ENCODE data around the gene EIF2S3.
A peak's percentile ranks its signal among the peaks of the same experiment; 100 is the strongest.
"Not testable (repeated sequence)": the region's sequence is repeated elsewhere in the genome, so short reads cannot be mapped to it uniquely, and the experiment has no call there.

Gene EIF2S3

DNA sequence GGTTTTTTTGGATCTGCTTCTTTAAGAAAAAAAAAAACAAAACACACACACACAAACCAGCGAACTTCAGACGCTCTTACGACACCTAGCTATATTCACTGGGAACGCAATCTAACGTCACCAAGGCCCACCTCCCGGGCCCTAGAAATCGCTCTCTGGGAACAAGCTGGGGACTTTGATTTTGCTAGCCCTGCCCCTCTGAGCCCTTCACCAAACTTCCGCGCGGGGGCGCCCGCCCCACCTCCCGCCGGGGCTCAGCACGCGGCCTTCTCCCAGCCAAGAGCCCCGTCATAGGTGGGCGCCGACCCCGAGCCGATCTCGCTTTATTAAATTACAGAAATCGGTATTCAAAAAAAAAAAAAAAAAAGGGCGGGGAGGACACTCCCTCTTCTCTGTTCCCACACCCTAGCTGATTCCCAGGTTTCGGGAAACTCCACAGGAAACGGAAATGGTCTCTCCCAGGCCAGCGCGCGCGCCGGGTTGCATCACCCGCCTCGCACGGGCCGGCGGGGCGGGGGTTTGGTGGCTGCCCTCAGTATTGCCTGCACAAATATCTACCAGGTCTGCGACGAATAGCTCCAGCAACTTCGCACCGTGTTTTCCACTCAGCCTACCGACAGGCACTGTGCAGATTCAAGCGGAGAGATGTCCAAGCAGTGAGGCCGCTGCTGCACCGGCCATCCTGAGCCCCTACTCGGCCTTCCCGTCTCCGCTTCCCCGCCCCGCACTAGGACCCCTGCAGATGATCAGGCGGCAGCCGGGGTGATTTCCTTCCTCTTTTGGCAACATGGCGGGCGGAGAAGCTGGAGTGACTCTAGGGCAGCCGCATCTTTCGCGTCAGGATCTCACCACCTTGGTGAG is at the start of gene EIF2S3:
Gene EIF2S3, plus strand, starts transcription at position 775 of the 861 bp plus-strand sequence. Its CDS starts 13 bp downstream, at position 788.
- DNase-seq = peak; percentile 95

DNA sequence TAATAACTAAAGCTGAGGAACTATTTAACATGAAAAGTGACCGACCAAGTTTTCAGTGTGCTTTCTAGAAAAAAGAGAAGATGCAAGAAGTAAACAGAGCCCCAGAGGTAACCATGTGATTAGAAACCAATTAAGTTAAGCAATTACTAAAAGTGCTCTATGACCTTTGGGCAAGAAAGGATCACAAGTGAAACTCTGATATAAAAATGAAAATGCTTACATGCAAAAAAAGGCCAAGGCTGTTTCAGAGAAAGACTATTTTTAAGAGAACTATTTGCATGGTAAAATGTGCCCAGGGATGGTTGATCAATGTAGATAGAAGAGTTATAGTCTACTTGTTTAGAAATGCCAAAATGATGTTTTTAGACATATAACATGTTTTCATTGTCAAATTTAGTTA is 49.7 kb upstream of the EIF2S3 start:
- no peak for DNase-seq

DNA sequence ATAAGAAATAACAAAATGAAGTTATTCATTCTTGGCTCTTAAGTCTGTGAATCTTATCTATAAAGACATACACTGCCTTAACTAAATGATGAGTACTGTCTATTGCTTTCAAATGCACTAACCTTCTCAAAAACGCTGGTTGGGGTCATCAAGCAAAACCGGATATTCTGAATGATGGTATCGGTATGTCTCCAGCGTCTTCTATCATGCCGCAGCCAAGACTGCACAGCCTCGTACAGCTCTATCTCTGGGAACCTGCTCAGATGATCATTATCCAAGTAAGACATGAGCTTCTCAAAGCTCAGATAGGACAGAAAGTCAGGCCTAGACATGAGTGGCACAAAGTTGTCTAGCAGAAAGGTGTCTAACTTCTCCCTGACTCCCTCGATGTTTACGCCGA is 48.9 kb upstream of the EIF2S3 start:
- no peak for DNase-seq

DNA sequence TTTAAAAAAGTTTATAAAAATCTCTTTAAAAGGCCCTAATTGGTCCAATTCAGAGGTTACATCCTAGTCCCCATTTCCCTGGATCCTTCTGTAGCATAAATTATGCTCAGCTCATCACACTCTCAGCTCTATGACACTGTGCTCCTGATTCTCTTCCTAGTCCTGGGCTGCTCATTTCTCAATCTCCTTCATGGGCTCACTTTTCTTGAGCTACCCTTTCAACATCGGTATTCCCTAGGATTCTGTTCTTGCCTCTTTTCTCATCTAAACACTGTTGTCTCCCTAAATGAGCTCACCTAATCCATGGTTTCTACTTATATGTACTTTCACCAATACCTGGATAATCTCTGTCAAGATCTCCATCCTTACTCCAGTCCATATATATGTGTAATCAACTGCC is 42.5 kb upstream of the EIF2S3 start:
- DNase-seq = no peak

DNA sequence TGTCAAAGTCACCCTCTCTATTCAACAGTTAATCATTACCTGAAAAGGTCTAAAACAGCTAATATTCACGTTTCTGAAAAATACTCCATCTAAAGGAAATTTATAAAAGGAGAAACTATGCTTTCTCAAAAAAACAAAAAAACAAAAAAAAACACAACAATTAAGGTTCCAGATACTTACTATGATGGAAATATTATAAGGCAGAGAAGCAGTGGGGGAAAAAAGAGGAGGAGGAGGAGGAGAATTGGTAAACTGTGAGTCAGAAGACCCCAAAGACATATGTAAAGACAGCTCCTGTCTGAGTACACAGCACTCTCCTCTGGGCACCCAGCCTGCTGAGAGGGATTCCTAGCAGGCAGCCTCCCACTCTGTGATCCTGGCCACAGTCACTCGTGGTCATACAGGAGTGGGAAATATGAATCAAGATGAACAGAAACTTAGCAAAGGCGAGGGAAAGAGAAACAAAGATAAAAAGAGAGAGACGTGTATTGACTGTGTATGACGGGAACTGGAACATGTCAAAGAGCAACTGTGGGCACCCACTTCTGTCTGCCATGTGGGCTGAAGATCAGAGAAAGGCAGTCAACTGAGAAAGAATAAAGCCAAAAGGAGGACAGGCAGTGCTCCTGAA is 40.3 kb upstream of the EIF2S3 start:
- DNase-seq = no peak

DNA sequence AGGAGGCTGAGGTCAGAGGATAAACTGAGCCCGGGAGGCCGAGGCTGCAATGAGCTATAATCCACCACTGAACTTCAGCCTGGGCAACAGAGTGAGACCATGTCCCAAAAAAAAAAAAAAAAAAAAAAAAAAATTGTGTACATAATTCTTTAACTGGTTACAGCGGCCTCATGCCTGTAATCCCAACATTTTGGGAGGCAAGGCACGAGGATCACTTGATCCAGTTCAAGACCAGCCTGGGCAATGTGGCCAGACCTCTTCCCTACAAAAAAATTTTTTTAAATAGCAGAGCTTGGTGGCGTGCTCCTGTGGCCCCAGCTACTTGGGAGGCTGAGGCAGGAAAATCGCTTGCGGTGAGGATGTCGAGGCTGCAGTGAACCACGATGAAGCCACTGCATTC is 37.1 kb upstream of the EIF2S3 start:
- no peak for DNase-seq

DNA sequence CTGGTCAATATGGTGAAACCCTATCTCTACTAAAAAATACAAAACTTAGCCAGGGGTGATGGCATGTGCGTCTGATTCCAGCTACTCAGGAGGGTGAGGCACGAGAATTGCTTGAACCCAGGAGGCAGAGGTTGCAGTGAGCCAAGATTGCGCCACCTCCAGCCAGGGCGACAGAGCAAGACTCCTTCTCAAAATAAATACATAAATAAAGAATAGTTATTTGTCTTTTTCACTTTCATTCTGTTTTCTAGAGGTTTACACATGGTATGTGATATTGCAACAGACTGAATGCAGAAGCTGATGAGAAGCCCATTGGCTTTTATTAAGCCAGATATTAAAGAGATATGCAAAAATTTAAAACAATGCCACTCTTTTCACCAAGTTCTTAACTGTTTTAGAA is 35.9 kb upstream of the EIF2S3 start:
- no peak for DNase-seq

DNA sequence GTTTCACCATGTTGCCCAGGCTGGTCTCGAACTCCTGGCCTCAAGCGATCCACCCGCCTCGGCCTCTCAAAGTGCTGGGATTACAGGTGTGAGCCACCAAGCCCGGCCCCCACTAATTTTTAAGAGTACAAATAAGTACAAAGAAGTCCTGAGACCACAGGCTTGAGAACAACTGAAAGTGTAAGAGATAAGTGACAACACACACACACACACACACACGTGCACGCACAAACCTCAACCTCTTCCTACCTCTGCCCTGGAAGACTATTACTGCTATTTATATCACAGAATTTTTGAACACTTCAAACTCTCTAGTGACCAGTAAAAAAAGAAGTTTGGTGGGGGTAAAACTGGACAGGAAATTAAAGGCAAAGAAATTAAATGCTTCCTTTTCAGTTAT is 35.3 kb upstream of the EIF2S3 start:
- no peak for DNase-seq

DNA sequence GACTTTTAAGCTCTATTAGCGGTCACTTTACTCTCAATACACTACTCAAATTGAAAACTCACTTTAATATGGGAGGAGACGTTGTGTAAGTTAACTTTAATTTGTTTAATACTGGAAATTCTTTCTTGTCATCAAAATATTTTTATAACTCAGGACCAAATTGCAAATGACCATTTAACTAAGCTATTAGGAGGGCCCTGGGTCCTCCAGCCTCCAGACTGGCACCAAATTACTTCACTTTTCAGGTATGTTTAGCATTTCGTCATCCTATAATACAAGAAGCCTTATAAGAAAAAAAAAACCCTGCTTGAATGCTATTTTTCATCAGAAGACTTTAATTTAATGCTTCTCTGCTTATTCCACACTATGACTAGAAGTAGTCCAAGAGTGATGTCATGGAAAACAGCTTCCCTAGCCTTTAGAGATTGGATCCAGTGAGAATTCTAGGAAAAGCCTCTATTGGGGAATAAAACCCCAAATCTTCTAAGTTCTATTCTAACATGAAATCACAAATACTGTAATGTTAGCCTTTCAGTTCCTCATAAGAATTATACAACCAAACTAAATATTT is 34.4 kb upstream of the EIF2S3 start:
- peak; percentile 23 for DNase-seq

DNA sequence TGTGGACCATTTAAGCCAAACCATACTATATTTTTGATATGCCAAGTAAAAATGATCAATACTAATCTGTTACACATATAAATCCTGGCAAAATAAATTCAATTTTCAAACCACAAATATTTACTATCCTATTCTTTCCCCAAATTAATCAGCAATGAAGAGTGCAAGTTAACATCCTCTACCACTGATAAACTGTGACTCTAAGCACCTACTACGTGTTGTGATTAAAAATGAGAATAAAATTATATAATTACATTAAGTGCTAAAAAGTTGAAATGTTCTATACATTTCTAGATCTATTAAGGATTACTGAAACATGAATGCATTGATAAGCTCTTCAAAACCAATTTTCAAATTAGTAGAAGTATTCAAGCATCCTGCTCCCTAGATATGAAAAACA is 31.2 kb upstream of the EIF2S3 start:
- DNase-seq = no peak

DNA sequence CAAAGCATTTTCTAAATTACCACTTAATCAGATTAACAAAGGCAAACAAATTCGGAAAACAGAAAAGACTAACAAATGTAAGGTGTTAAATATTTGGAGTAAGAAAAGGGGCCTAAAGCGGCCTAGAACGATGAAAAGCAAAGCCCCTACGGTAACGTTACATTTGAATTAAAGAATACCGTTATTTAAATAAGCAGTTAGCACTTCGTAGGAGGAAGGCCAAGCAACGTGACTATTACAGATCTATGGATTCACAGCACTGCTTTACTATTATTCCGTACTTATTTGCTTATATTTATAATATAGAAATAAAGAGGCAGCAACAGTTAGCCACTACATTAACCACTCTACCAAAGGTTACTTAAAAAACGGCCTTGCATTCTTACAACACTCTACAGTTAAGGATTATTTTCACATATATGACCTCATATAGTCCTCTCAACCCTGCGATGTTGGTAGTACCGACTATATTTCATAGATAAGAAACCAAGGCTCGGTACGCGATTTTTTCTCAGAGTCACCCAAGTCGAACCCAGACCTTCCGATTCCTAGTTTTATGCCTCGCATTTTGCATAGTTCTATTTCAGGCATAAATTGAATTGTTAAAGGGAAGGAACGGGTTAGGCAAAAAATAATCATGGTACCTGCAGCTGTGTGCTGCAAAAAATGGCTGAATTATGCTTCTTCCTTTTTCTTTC is 30.6 kb upstream of the EIF2S3 start:
- DNase-seq = peak; percentile 2

DNA sequence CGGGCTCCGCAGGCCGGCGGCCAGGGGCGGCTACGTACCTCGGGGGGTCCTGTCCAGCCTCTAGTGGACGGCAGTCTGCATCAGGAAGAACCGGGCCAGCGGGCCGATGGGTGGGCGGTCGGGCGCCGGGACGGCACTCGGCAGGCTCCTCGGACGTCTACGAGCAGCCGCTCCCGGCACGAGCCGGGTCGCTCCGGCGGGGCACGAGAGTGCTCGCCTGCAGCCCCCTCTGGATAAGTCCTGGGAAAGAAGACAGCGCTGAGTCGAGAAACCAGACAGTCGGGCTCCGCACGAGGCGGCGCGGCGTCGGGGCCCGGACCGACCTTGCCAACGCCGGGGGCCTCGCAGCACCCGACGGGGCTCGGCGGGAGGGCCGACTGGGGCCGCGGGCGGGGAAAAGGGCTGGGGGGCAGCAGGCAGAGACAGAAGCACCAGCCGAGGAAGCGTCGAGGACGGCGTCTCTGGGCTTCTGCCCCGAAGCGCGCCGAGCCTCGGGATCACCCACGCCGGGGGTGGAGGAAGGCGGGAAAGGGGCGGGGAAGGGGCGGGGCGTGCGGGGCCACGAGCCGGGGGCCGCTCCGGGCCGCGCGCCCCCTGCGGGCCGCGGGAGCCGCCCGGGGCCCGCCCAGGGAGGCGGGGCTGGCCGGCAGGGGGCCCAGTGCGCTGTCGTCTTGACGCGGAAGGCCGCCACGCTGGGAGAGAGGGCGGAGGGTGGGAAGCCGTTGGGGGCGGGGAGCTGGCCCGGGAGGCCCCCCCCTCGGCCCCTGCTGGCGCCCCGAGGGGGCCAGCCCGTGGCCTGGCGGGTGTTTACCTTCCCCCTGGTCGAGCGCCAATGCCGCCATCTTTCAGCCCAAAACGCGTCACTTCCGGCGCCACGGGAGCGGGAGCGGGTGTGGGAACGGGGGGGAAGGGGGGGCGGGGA is 29.7 kb upstream of the EIF2S3 start:
- peak; percentile 94 for DNase-seq

DNA sequence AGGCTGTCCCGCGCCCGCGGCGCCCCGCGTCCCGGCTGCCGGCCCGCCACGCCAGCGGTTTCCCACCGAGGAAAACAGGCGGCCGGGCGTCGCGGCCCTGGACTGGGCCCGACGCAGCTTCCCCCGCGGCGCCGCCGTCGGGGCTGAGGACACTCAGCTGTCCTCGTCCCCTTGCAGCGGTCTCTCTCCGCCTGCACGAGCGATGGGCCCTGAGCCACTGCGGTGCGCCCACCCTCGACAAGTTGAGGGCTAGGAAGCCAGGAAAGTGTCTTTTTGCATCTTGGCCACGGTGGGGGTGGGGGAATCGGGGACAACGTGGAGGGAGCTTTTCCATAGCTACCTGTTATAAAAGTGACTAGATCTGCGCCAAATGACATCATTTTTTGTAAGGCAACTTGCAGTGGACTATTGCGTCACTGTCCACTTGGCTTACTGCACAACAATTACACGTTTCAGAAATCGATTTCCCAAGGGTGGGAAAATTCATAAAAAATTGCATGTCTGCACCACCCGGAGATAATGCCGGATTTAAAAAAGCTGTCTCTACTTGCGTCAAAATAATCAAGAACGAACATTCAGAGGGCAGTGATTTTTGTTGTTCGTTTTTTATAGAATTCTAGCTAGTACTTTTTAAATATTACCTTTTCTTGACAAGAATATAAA is 28.9 kb upstream of the EIF2S3 start:
- peak; percentile 57 for DNase-seq

DNA sequence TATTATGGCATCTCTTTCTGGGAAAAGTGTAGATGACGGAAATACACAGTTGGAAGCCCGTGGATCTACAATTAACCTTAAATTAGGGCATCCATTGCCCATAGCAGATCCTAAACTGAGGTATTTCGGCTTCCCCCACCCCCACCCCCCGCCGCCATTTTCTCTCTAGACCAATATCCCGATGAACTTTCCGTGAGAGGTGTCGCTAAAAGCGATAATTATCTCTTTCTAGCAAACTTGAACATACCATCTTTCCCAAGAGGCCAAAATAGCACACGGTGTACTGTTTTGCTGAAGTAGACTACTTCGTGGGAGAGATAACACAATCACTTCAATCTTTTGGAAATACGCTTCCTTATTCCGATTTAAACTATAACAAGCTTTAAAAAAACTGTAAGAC is 28.3 kb upstream of the EIF2S3 start:
- peak; percentile 17 for DNase-seq

DNA sequence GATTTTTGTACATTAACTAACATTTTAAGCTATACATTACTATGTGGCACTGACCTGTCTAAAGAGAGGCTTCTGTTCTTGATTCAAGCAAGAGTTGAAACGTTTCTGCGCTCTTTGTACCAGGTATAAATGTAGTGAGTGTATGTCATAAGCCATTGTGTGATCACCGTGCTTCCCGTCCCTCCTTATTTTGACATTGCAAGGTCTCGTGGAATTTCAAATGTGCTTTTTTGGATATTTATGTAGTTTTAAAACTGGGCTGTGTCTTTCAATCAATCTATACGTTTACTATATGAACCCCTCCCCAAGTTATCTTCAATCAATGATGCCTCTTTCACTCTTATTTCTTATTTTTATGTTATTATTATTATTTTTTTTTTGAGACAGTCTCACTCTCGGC is 27.7 kb upstream of the EIF2S3 start, which contains the start of gene KLHL15:
Gene KLHL15, minus strand, starts transcription at position 101 of the 400 bp plus-strand sequence. CDS start 20,493 bp downstream, outside the sequence.
- no peak for DNase-seq

DNA sequence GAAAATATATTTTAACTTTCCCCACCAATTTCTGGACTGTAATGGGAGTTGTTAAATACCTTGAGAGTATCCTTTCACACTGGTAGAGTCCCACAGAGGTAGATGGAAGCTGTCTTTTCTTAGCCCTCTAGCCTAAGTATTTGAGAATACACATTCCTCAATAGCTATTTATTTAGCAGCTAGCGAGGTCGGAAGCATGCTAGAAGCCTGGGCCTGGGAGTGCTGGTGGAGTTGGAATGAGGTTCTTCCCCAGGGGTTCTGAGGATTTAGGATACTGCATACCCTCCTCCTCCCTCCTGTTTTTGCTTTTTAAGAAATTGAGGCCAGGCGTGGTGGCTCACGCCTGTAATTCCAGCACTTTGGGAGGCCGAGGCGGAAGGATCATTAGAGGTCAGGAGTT is 26.8 kb upstream of the EIF2S3 start:
- no peak for DNase-seq

DNA sequence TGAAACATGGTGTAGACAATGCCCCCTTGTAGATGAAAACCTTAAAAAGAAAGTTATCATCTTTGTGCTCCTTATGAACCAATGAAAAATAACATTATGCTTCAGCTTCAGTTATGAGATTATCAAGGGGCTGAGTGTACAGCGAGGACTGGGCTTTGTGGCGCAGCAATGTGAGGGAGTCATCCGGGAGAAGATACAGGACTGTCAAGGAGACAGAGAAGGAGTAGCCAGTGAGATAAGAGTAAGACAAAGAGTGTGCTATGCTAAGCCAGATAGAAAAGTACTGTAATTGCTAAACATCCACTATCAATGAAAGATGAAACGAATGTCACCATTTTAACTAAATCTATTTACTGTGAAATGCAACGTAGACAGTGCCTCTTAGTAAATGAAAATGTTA is 24.2 kb upstream of the EIF2S3 start:
- no peak for DNase-seq

DNA sequence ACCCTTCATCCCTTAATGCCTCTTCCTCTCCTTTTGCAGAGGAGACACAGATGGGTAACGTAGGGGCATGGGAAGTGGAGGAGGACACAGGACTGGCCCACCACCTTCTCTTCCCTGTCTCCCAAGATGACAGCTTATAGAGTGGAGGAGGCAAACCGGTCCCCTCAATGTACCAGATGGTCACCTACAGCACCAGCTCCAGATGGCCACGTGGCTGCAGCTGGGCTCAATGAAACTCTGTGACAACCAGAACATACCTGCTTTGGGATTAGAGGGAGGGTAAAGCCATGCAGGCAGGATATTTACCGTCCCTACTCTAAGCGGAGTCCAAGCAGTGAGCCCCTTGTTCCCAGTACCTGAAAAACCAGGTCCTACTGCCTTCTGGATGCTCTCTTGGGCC is 20.3 kb upstream of the EIF2S3 start:
- DNase-seq = no peak

DNA sequence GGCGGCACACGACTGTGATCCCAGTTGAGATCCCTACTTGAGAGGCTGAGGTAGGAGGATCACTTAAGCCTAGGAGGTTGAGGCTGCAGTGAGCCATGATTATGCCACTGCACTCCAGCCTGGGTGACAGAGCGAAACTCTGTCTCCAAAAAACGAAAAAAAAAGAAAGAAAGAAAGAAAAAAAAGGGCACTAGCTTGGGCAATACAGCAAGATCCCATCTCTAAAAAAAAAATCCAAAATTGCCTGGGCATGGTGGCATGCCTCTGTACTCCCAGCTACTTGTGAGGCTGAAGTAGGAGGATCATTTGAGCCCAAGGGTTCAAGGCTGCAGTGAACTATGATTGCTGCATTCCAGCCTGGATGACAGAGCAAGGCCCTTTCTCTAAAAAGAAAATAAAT is 17.0 kb upstream of the EIF2S3 start:
- no peak for DNase-seq

DNA sequence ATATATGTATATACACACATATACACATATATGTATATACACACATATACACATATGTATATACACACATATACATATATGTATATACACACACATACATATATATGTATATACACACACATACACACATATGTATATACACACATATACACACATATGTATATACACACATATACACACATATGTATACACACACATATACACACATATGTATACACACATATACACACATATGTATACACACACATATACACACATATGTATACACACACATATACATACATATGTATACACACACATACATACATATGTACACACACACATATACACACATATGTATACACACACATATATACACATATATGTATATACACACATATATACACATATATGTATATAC is 8.7 kb upstream of the EIF2S3 start:
- DNase-seq = not testable (repeated sequence)

DNA sequence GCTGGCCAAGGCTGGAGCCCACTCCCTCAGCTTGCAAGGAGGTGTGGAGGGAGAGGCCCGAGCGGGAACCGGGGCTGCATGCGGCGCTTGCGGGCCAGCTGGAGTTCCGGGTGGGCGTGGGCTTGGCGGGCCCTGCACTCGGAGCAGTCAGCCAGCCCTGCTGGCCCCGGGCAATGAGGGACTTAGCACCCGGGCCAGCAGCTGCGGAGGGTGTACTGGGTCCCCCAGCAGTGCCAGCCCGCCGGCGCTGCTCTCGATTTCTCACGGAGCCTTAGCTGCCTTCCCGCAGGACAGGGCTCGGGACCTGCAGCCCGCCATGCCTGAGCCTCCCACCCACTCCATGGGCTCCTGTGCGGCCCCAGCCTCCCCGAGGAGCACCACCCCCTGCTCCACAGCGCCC is 5.1 kb upstream of the EIF2S3 start:
- not testable (repeated sequence) for DNase-seq
